Activated naive CD4-positive, alpha-beta T cell treated with anti-CD3 and anti-CD28 coated beads, Interleukin-2, amount 50 U/mL, for 72 hours (primary cell): ENCODE results near the gene SMAD6. TPM values are rescaled to one million over a fixed set of nuclear protein-coding genes. Genes with fewer than 3 reads are reported as not detected.
"Not testable (repeated sequence)": the region's sequence is repeated elsewhere in the genome, so short reads cannot be mapped to it uniquely, and the experiment has no call there.

Experiments
- ATAC-seq, 2 donors: fragments of 150-1000 bp; cut with Tn5 transposase; 2 replicates each; pipeline ENCODE4 v1.10.0; 2021; ENCODE audit warnings: mild to moderate bottlenecking in 2 of 2, moderate library complexity in 2 of 2
- DNase-seq, 2 donors: peaks; one replicate each; pipeline ENCODE4 v3.0.0; 2021 to 2022; ENCODE audit warnings: low spot score in 2 of 2
- H3K27ac Mint-ChIP-seq, 2 donors: one replicate each; pipeline ENCODE4 v1.8.0; 2022; ENCODE audit warnings: mild to moderate bottlenecking in 2 of 2, mixed read lengths in 2 of 2
- H3K36me3 Mint-ChIP-seq, 2 donors: one replicate each; pipeline ENCODE4 v1.8.0; 2022; ENCODE audit warnings: mixed read lengths in 2 of 2
- H3K9me3 Mint-ChIP-seq, 2 donors: one replicate each; pipeline ENCODE4 v1.8.0; 2022; ENCODE audit warnings: mixed read lengths in 2 of 2
- total RNA-seq, 2 donors: library from RNA; stranded (reverse); gene quantifications; one replicate each; pipeline ENCODE4 v1.2.3, GENCODE V29; 2022

Gene SMAD6
- total RNA-seq, 2 donors from 2014 or later: 0.20 to 0.70 TPM

DNA sequence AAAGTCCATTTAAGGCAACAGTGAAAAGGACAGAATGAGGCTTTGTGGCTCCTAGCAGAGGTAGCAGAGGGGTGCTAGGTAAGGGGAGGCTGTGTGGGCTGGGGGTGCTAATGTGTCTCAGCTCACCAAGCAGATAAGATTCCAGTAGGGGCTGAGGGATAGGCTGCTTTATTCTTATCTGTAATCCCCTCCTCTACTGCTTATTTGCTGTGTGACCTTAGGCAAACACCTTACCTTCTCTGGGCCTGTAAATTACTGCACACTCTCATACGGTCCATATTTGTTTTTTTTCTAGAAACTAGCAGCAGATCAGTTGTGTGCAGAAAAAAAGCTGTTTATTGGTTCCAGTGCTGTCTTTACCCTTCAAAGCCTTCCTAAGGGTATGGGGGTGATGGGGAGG lies 52.8 kb downstream of the SMAD6 start:
- ATAC-seq (no peak), DNase-seq (no peak)
- Mint-ChIP-seq H3K27ac (no peak overlapping the region), H3K9me3 (peaks cover 0 to 3% of the 10 kb centered on the region in 2 donors), H3K36me3 (peaks cover 7% of the 10 kb centered on the region in 2 donors)

DNA sequence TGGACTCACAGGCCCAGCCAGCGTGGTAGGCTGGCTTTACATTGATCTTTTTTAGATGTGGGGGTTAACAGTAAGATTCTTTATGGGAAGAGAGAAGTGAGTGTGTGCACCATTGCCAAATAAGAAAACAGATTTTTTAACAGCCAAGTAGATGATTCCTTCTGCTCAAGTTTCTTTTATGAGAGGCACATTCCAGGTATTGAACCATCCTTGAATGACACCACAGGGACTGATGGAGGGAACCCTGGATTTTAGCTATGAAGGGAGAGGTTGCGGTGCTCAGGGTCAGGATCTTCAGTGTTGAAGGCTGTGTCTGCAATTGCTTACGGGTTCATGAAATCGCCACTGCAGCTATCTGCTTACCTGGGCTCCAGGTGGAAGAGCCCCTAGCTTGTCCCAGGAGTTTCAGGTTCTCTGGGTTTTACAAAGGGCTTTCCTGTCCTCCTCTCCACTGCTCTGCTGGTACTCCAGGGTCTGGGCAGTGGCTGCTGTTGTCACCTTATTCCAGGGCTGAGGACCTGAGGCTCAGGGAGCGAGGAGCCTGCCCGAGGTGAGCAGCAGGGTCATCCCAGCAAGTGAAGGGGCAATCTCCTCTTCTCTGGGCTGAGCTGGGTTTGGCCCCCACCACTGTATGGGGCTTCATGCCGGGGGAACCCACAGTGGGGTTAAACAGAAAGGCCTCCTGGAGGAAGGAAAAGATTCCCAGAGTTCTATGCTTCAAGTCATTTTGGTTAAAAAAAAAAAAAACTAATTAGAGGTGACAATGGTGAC lies 53.4 kb downstream of the SMAD6 start:
- Mint-ChIP-seq H3K9me3 (peaks cover 0 to 3% of the 10 kb centered on the region in 2 donors), H3K27ac (no peak overlapping the region), H3K36me3 (peaks cover 7% of the 10 kb centered on the region in 2 donors)
- no peak for DNase-seq
- no peak for ATAC-seq

DNA sequence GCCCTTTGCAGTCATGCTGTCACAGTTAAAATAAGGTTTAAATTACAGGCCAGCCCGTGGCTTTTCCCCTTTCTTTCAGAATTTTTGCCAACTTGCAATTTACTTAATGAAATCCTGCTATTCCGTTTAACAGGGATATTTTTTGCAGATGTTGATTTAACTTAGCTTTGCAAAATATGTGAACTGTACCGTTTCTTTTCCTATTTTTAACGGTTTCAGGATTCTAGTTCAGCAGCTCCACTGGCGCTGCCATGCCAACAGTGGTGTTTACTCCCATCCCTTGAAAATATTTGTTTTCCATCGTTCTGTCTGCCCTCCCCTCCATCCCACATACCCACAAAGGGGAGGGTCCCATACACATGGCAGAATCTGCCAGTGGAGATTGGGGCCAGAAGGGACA lies 54.3 kb downstream of the SMAD6 start:
- DNase-seq (no peak), ATAC-seq (no peak)
- Mint-ChIP-seq H3K27ac (no peak overlapping the region), H3K36me3 (peaks cover 7% of the 10 kb centered on the region in 2 donors), H3K9me3 (peaks cover 0 to 3% of the 10 kb centered on the region in 2 donors)

DNA sequence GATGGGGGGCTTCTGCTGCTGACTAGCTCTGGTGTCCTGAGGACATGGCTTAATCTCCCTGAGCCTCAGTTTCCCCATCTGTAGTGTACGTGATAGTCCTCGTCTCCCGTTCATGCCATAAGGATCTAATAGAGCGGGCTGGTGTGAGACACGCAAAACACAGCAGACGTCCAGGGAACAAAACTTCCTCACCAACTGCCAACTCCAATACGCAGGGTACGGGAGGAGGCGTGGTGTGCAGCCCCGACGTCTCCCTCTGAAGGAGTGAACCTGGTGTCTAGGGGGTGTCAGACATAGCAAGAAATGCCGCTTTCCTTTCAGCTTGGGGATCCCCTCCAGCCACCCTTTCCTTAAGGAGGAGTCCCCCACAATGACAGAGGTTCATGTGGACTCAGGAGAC lies 55.0 kb downstream of the SMAD6 start:
- Mint-ChIP-seq H3K27ac (no peak overlapping the region), H3K9me3 (peaks cover 0 to 3% of the 10 kb centered on the region in 2 donors), H3K36me3 (peaks cover 7% of the 10 kb centered on the region in 2 donors)
- ATAC-seq (no peak), DNase-seq (no peak)

DNA sequence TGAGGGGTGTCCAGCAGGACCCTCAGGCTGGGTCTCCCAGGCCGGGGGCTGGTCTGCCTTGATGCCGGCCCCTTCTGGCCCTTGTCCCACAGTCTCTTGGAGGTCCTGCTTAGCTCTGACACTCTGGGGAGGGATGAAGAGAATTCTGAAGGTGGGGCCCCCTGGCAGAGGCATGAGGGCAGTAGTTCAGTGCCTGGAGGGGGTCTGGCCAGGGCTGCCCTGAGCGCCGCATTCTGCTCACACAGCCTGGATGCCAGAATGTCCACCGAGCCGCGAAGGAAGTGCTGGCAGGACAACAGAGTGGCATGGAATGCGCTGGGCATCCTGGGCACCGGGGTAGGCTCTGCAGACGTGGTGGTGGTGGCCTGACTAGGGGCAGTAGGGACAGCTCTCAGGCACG lies 55.5 kb downstream of the SMAD6 start:
- H3K27ac Mint-ChIP-seq: no peak overlapping the region
- H3K36me3 Mint-ChIP-seq: peaks cover 7% of the 10 kb centered on the region in 2 donors
- H3K9me3 Mint-ChIP-seq: peaks cover 0 to 3% of the 10 kb centered on the region in 2 donors
- ATAC-seq: no peak
- no peak for DNase-seq

DNA sequence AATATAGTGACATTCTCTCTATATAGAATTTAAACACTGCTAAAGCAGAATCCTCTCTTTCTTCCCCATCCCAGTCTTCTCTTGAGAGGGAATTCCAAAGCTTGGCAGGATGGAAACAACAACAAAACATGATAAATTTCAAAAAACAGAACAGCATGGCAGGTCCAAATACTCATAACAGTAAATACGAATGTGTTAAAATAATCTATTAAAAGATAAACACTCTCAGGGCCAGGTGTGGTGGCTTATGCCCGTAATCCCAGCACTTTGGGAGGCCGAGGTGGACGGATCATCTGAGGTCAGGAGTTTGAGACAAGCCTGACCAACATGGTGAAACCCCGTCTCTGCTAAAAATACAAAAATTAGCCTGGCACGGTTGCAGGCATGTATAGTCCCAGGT lies 56.2 kb downstream of the SMAD6 start:
- not testable (repeated sequence) for ATAC-seq, H3K27ac Mint-ChIP-seq, H3K36me3 Mint-ChIP-seq, H3K9me3 Mint-ChIP-seq, DNase-seq

DNA sequence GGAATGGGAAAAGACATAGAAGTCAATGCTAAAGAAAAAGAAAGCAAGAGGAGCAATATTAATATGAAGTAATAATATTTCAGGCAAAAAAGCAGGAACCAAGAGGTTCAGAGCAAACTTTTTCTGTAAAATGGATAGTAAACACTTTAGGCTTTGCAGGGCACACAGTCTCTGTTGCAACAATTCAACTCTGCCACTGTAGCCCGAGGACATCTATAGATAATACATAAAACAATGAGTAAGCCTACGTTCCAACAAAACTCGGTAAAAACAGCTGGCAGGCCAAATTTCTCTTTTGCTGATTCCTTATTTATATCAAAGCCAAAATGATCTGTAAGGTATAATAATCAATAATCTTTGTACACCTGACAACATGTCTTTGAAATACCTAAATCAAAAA lies 56.8 kb downstream of the SMAD6 start:
- ATAC-seq (no peak), DNase-seq (no peak)
- H3K9me3 Mint-ChIP-seq: peaks cover 0 to 3% of the 10 kb centered on the region in 2 donors
- peaks cover 7% of the 10 kb centered on the region in 2 donors for H3K36me3 Mint-ChIP-seq
- no peak overlapping the region for H3K27ac Mint-ChIP-seq

DNA sequence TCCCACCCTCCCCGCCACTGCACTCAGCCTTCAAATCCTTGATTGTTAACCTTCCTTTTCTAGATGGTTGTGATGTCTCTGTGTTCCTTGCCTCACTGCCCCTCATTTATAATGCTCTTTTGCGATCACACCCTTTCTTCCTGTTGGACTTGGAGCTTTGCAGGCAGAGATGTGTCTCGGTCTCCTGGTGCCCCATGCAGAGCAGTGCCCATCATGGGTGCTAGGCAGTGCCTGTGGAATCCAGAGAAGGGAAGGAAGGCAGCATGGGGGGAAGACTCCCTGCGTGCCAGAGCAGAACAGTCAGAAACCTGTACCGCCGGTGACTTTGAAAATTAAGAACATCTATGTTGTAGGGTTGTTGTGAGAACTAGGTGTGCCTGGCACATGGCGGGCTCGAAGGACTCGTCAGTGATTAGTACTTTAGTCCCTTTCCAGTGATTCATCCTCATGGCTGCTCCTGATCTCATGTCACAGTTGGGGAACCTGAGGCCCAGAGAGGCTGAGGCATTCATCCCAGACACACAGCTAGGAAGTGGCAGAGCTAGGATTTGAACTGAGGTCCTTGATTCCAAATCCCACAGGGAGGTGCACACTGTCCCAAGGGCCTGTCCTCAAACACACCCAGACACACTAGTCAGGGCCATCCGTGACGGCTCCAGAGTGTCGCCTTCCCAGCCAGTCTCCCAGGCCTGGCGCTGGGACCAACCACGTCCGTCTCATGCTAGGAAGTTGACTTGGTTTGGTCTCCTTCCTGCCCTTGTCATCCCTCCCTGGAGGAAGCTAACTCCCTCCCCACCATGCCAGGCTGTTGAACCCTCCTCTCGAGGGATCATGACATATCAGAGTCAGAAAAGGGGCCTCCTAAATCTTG lies 58.3 kb downstream of the SMAD6 start:
- ATAC-seq (no peak), DNase-seq (no peak)
- peaks cover 1 to 2% of the 10 kb centered on the region in 2 donors for H3K36me3 Mint-ChIP-seq
- H3K9me3 Mint-ChIP-seq: no peaks in the 10 kb centered on the region
- no peak overlapping the region for H3K27ac Mint-ChIP-seq

DNA sequence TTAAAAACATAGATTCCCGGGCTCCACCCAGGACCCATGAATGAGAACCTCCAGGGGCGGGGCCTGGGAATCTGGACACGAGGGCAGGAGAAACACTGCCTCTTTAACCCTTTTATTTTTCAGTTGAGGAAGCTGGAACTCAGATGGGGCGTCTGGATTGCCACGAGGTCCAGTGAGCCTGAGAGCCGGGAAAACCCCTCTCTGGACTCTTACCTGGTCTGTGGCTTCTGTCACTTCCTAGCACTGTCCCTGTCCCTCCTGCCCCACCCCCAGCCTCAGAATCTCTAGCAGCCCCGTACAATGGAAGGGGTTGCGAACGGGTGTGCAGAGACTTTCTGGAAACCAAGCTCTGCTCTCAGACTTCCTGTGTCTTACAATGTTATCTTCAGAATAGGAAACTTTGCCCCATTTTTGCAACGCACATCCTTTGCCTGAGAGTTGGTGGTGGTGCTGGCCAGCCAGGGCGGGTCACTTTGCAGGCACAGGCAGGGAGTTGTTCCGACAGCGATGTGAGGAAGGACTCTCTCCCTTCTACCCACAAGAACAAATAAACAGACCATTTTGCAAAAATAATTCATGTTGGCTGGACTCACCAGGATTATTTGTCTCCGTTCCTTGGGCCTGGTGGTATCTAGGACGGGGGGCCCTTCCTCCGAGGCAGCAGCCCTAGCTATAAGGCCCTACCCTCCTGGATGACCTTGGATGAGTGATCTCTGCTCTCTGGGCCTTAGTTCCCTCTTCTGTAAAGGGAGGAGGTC lies 59.1 kb downstream of the SMAD6 start:
- Mint-ChIP-seq H3K9me3 (no peaks in the 10 kb centered on the region), H3K36me3 (no peaks in the 10 kb centered on the region), H3K27ac (no peak overlapping the region)
- ATAC-seq (no peak), DNase-seq (no peak)

DNA sequence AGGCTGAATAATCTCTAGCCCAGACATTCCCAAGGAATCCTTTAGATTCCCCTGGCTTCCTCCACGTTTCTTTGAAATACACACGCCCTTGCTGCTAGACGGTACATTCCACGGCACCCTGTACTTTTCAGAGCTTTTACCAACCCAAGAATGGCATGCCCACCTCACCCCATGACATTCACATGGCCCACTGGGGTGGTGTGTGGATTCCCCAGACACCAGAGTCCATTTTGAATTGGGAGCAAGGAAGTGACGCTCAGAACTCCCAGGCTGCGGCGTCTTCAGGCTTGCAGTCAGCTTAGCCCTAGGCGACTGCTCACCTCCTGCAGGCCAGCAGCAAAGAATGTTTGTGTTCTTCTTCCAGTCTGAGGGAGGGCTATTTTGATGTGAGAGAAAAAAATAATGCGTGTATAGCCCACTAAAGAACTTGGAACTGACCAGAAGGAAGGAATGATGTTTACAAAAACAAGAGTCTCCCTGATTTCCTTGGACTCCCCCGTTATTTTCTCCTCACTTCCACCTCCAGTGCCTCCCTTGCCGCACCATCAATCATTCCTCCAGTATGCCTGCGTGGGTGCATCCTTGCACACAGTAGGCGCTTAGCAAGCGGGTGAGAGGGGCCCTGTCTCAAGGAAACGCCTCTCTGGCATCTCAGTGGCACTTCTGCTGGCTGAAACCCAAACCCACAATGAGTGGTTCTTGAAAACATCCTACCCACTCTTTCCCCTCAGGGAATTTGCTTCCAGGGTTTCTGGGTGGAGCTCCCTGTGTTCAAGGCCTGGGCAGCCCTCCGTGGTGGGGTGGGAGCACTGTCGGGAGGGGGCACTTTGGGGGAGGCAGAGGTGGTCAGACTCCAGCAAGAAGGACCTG lies 59.9 kb downstream of the SMAD6 start:
- Mint-ChIP-seq H3K27ac (no peak overlapping the region), H3K9me3 (no peaks in the 10 kb centered on the region), H3K36me3 (no peaks in the 10 kb centered on the region)
- no peak for ATAC-seq
- DNase-seq: no peak

DNA sequence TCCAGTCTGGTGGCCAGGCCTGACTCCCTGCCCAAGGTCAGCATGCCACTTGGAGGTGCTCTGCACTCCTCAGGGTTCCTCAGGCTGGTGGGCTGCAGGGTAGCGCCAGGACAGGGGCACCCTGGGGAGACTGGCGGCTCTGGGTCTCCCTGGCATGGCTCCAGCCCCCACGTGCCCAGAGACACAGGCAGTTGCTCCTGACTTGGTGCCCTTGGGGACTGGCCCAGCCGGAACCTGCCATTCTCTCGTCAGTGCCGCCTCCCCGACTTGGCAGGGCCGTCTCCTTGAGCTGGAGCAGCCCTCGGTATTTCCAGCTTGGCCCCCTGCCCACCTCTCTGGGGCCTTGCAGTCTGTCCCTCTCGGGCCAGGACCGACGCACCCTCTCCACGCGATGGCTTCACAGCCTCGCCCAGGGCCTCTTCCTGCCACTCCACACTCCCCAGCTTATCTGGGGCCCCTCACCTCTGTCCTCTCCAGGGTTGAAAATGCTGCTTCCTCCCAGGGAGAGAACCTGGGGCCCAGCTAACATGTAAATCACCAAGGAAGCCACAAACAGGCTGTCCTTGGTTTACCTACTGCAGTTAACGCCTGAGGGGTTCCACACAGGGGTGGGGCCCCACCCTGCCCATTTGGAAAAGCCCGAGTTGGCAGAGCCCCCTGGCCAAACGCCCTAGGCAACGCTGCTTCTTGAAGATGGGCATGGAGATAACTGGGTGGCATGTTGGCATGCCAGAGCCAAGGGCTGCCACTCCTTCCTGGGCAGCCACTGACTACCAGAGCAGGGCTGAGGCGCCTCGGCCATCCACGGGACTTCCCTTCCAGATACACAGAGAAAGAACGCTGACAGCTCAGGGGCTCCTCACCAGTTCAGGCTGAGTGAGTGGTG lies 61.4 kb downstream of the SMAD6 start:
- no peak overlapping the region for H3K27ac Mint-ChIP-seq
- ATAC-seq (no peak), DNase-seq (no peak)
- no peaks in the 10 kb centered on the region for H3K9me3 Mint-ChIP-seq
- no peaks in the 10 kb centered on the region for H3K36me3 Mint-ChIP-seq

DNA sequence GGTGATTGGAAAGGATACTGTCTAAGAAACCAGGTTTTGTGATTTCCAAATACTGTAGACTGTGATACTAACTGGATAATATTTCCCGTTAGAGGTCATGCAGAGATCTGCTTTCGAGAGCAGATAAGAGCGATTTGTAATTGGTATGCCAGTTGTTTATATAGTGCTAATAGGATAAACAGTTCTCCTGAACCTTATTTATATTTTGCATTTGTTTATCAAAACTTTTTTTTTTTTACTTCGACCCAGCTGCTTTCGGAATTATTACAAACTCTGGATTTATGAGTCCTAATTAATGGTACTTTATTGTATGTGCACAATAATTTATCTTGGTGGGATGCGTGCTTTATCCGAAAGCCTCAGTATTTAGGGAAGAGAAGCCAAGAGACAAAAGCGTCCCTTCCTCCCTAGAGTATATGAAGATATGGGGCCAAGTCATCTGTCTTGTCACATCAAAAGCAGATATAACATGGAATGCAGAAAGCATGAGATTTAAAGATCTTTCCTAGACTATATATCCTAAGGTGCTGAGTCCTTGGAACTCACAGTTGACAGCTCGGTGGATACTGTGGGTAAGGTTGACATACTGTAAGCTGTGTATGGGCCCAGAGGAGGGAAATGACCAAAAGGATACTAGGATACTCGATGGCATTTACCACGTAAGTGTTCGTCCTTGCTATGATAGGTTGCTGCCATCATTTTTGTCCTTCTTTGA lies 62.2 kb downstream of the SMAD6 start:
- ATAC-seq: no peak
- Mint-ChIP-seq H3K27ac (no peak overlapping the region), H3K36me3 (no peaks in the 10 kb centered on the region), H3K9me3 (no peaks in the 10 kb centered on the region)
- no peak for DNase-seq

DNA sequence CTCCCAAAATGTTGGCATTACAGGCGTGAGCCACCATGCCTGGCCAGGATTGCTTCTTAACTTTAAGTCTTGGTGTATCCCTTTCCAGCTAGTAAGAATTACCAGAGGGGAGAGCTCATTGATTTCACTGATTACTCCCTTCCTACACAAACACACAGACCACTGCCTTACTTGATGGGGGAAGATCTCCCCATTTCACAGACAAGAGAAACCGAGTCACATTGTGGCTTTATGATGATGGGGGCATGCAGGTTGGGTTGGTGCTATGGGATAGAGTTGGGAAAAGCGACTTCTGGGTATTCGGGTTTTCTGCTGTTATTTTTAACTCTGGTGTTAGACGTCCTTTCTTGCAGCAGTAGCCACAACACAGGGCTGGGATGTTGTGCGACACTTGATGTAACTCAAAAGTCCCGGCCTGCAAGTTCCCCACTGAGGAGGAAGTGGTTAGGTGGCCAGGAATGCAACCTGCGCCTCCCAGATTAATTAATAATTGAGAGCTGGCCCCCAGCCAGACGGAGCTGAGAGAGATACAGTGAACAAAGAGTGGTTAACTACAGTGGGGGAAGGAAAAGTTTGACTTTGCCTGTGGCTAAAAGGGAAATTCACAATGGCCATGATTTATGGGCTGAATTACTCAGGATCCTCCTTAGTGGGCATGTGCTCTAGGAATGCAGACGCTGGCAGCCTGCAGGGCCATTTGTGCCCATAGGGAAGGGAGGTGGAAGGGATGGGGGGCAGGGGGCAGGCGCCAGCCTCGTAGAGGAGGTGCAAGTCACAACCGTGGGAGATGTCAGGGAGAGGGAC lies 63.6 kb downstream of the SMAD6 start:
- no peak for DNase-seq
- Mint-ChIP-seq H3K27ac (no peak overlapping the region), H3K36me3 (no peaks in the 10 kb centered on the region), H3K9me3 (no peaks in the 10 kb centered on the region)
- ATAC-seq: no peak
